Measurements from ENCODE around the gene NR5A1.

NR5A1 gene

GRCh38 chr9:124498499-124499146, 8.6 kb downstream of the NR5A1 start:
- TF ChIP-seq GATA2 (IDR thresholded peaks at IDR 0.05; ENCODE audit: low read depth, low read length) (no peak), GATA3 (IDR thresholded peaks at IDR 0.05; ENCODE audit: low read depth, low read length) (no peak)

- no peak for TF ChIP-seq GATA2 (IDR thresholded peaks at IDR 0.05; ENCODE audit: low read depth, low read length)
- no peak for TF ChIP-seq GATA3 (IDR thresholded peaks at IDR 0.05; ENCODE audit: low read depth, low read length)
Measured at GRCh38 chr9:124498040-124498439, 9.2 kb downstream of the NR5A1 start.

- no peak for TF ChIP-seq GATA3 (IDR thresholded peaks at IDR 0.05; ENCODE audit: low read depth, low read length)
Measured at GRCh38 chr9:124497441-124497840, 9.8 kb downstream of the NR5A1 start.

- TF ChIP-seq GATA2 (IDR thresholded peaks at IDR 0.05; ENCODE audit: low read depth, low read length): no peak
- no peak for TF ChIP-seq GATA3 (IDR thresholded peaks at IDR 0.05; ENCODE audit: low read depth, low read length)
Measured at GRCh38 chr9:124496463-124496862, 10.7 kb downstream of the NR5A1 start.

GRCh38 chr9:124496075-124496449, 11.1 kb downstream of the NR5A1 start:
- TF ChIP-seq GATA3 (IDR thresholded peaks at IDR 0.05; ENCODE audit: low read depth, low read length) (no peak), GATA2 (IDR thresholded peaks at IDR 0.05; ENCODE audit: low read depth, low read length) (no peak)

- TF ChIP-seq GATA2 (IDR thresholded peaks at IDR 0.05; ENCODE audit: low read depth, low read length) (no peak), GATA3 (IDR thresholded peaks at IDR 0.05; ENCODE audit: low read depth, low read length) (no peak)
Measured at GRCh38 chr9:124495126-124496074, 11.8 kb downstream of the NR5A1 start.

GRCh38 chr9:124493794-124494479, 13.3 kb downstream of the NR5A1 start:
- TF ChIP-seq GATA3 (IDR thresholded peaks at IDR 0.05; ENCODE audit: low read depth, low read length): no peak
- no peak for TF ChIP-seq GATA2 (IDR thresholded peaks at IDR 0.05; ENCODE audit: low read depth, low read length)

GRCh38 chr9:124493218-124493617, 14.0 kb downstream of the NR5A1 start:
- no peak for TF ChIP-seq GATA2 (IDR thresholded peaks at IDR 0.05; ENCODE audit: low read depth, low read length)
- TF ChIP-seq GATA3 (IDR thresholded peaks at IDR 0.05; ENCODE audit: low read depth, low read length): no peak

GRCh38 chr9:124492818-124493217, 14.4 kb downstream of the NR5A1 start:
- TF ChIP-seq GATA2 (IDR thresholded peaks at IDR 0.05; ENCODE audit: low read depth, low read length): no peak

GRCh38 chr9:124491049-124491975, 15.9 kb downstream of the NR5A1 start:
- TF ChIP-seq GATA3 (IDR thresholded peaks at IDR 0.05; ENCODE audit: low read depth, low read length): no peak
- no peak for TF ChIP-seq GATA2 (IDR thresholded peaks at IDR 0.05; ENCODE audit: low read depth, low read length)

- TF ChIP-seq GATA3 (IDR thresholded peaks at IDR 0.05; ENCODE audit: low read depth, low read length) (no peak), GATA2 (IDR thresholded peaks at IDR 0.05; ENCODE audit: low read depth, low read length) (no peak)
Measured at GRCh38 chr9:124490004-124490403, 17.2 kb downstream of the NR5A1 start.

GRCh38 chr9:124489222-124489621, 18.0 kb downstream of the NR5A1 start:
- TF ChIP-seq GATA3 (IDR thresholded peaks at IDR 0.05; ENCODE audit: low read depth, low read length): no peak
- TF ChIP-seq GATA2 (IDR thresholded peaks at IDR 0.05; ENCODE audit: low read depth, low read length): no peak

- no peak for TF ChIP-seq GATA3 (IDR thresholded peaks at IDR 0.05; ENCODE audit: low read depth, low read length)
- no peak for TF ChIP-seq GATA2 (IDR thresholded peaks at IDR 0.05; ENCODE audit: low read depth, low read length)
Measured at GRCh38 chr9:124488641-124489210, 18.5 kb downstream of the NR5A1 start.

Data from SH-SY5Y (cell line).